HG03280 (cell line): ENCODE data around the gene IRAG1.

Experiments
- ATAC-seq: cut with Tn5 transposase; IDR thresholded peaks from one replicate; pipeline ENCODE4 v1.9.1; 2021; ENCODE audit warnings: mild to moderate bottlenecking, moderate library complexity; ENCODE audit not compliant: unreplicated experiment

IRAG1 gene

GRCh38 chr11:10670099-10670498 lies 23.5 kb downstream of the IRAG1 start:
- no peak for ATAC-seq

- ATAC-seq = no peak
Observed at GRCh38 chr11:10669258-10670033, 24.1 kb downstream of the IRAG1 start.

GRCh38 chr11:10667521-10667885 lies 26.1 kb downstream of the IRAG1 start:
- no peak for ATAC-seq

DNA sequence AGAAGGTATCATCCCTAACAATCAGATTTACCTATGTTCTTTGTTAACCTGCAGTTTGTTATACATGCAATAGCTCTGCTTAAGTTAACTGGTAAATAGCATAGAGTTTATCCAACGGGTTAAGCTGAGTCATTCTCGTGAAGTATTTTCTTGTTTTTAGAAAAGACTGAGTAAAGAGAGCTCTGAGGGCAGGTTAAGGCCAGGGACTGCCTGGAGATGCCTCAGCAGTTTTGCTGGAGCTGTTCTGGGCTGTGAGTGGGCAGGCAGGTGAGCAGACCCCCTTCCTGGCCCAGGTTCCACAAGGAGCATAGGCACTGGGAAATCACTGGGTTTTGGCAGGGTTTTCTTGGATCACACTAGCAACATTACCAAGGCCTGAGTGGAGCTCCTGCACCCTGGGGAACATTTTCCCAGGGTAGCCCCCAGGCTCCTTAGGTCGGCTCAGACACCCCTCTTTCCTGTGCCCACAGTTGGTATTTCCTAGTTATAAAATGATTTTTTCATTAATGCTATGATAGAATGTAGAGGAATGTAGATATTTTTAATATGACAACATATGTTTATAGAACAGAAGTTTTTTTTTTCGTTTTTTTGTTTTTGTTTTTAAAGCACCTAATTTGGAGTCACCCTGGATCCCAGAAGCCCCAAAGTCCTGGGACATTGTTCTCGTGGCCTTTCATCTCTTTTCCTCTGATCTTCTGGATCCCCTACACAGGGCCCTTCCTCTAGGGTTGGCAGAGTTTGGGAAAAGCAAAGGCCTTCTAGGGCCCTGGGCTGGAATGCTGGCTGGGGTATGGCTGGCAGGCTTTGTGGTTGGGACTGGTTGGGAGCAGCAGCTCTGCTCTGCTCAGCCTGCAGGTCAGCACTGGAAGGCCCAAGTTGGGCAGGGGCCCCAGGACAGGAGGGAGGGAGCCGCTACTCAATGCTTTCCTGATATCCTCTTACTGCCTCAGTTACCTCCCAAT lies 26.7 kb downstream of the IRAG1 start:
- ATAC-seq = no peak

DNA sequence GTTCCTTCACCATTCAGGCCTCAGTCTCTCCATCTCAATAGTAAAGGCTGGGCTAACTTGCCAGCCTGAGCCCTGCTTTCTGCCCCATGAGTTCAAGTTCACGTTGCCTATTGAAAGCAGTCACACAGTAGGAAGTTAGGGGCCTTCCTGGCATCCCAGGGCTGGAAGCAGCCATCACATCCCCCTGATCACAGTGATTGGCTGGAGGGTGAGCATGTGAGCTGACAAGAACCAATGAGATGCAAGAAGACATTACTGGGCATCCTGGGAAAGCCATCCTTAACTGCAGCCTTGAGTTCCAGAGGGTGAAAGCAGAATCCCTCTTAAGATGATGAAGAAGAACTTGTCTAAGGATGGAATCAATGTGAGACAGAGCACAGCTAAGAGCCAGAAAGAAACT lies 29.1 kb downstream of the IRAG1 start:
- ATAC-seq = no peak

DNA sequence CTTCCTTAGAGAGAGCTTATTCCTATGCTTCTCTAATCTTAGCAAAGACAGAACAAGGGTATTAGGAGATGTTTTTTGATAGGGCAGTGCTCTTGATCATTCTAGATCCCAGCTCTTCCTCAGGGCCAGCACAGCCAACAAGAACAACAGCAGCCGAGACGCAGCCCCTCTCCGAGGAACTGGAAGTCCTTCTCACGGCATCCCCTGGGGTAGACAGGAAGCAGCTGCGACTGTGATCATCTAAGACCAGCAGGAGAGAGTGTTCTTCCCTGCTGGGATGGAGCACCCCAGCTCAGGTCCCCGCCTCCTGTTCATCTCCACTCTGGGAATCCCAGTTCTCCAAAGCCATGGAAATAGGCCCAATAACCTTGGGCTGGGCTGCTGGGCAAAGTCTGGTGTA lies 29.6 kb downstream of the IRAG1 start:
- no peak for ATAC-seq

GRCh38 chr11:10663365-10663764 lies 30.2 kb downstream of the IRAG1 start:
- no peak for ATAC-seq

DNA sequence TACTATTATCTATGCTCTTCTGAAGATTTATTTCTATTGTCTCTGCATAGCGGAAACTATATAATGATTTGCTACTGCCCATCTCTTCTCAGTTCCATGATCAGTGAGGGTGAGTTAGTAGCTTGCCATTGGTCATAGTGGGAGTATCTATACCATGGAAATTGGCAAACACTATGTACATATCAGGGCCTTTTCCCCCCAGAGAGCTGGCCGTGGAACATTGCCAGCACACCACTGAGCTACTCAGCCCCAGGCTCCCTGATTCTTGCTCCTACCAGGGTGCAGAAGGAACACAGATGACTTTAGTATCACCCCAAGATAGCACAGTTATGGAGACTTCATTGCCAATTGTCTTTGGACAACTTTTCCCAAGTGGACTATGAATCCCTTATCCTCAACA lies 33.2 kb downstream of the IRAG1 start:
- ATAC-seq = no peak

DNA sequence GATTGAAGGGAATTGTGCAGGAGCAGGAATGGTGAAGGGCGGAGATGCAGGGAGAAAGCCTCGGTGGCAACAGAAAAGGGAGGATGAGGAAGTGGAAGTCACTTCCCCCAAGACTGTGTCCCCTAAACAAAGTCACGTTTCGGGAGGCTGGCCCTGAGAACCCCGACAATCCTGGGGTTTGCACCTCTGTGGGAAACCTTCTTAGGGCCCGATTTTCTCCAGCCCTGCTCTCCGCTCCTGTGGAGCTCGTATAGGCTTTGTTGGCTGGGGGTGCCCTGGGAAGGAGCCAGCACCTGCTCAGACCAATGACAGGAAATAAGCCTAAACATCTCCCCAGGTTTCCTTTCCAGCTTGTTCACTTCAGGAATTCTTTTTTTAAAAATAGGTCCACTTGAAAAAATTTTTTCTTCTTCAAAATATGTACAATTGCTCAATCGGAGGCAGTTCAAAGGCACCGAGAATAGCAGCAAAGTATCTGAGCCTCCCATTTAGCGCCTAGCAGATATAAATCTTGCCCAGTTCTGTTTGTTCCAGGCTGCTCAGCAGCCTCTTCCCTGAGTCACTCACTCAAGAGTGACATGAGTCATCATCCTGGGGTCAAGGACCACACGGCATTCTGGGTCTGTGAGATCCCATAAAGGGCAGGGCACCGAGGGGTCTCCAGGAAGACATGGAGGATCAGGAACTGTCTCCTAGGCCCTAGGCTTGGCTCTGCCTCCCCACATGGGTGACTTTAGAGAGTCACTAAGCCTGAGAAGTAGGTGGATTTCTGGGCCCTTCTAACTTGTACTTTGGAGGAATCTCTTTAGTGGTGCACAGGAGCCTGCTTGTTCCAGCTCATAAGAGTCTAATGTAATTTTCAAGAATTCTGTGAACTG lies 34.0 kb downstream of the IRAG1 start:
- no peak for ATAC-seq

- ATAC-seq = no peak
Observed at GRCh38 chr11:10658621-10659338, 34.8 kb downstream of the IRAG1 start.

GRCh38 chr11:10657308-10658271 lies 36.0 kb downstream of the IRAG1 start:
- peak; percentile 48 for ATAC-seq

DNA sequence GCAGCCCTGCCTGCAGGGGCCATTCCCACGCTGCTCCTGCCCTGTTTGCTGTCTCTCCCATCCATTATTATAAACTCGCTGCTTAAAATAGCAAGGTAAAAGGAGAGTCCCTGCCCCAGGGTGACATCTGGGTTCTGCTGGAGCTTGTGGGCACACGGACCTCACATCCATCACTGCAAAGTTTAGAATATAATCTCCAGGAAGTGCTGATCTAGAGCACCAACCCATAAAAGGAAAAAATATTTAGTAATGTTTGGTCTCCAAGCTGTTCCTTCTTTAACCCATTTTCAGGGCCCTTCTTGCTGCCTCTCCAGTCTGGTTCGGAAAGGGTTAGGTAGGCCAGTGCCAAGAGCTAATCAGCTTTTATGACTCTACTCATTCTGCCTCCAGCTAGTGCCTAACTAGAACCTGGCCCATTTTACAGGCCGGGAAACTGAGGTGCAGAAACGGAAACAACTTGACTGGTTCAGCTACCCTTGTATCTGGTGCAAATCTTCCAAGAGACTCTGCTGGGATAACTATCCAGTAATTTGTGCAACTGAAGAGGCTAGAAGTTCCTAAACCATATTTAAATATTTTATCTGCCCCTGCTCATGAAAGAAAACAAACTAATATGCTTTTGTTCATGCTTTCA lies 37.5 kb downstream of the IRAG1 start:
- ATAC-seq = no peak

- ATAC-seq = no peak
Observed at GRCh38 chr11:10655227-10655626, 38.3 kb downstream of the IRAG1 start.

DNA sequence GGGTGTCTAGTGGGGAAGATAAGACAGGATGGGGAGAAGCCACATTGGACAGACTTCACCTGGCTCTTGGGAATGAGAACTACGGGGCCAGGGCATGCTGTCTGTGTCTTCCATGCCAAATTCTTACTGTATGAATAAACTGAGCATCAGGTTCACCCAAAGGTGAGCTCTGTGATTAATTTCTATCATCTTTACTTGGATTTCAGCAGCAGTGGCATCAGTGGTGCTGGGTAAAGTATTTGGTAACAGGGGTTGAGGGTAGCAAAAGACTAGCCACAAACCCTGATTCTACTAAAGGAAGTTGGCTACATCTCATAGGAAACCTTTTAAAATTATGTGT lies 38.8 kb downstream of the IRAG1 start:
- no peak for ATAC-seq

- peak; percentile 44 for ATAC-seq
Observed at GRCh38 chr11:10653946-10654810, 39.4 kb downstream of the IRAG1 start.

- ATAC-seq = no peak
Observed at GRCh38 chr11:10653261-10653660, 40.3 kb downstream of the IRAG1 start.

- ATAC-seq = no peak
Observed at GRCh38 chr11:10651656-10652361, 41.7 kb downstream of the IRAG1 start.
